GM18870 (cell line): ENCODE data around the gene RNF8.
"Not testable (repeated sequence)": the region's sequence is repeated elsewhere in the genome, so short reads cannot be mapped to it uniquely, and the experiment has no call there.

ENCODE experiments used
- ATAC-seq: cut with Tn5 transposase; IDR thresholded peaks from one replicate; pipeline ENCODE4 v1.9.1; 2021; ENCODE audit warnings: moderate library complexity; ENCODE audit not compliant: unreplicated experiment

Gene RNF8, protein sequence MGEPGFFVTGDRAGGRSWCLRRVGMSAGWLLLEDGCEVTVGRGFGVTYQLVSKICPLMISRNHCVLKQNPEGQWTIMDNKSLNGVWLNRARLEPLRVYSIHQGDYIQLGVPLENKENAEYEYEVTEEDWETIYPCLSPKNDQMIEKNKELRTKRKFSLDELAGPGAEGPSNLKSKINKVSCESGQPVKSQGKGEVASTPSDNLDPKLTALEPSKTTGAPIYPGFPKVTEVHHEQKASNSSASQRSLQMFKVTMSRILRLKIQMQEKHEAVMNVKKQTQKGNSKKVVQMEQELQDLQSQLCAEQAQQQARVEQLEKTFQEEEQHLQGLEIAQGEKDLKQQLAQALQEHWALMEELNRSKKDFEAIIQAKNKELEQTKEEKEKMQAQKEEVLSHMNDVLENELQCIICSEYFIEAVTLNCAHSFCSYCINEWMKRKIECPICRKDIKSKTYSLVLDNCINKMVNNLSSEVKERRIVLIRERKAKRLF

DNA sequence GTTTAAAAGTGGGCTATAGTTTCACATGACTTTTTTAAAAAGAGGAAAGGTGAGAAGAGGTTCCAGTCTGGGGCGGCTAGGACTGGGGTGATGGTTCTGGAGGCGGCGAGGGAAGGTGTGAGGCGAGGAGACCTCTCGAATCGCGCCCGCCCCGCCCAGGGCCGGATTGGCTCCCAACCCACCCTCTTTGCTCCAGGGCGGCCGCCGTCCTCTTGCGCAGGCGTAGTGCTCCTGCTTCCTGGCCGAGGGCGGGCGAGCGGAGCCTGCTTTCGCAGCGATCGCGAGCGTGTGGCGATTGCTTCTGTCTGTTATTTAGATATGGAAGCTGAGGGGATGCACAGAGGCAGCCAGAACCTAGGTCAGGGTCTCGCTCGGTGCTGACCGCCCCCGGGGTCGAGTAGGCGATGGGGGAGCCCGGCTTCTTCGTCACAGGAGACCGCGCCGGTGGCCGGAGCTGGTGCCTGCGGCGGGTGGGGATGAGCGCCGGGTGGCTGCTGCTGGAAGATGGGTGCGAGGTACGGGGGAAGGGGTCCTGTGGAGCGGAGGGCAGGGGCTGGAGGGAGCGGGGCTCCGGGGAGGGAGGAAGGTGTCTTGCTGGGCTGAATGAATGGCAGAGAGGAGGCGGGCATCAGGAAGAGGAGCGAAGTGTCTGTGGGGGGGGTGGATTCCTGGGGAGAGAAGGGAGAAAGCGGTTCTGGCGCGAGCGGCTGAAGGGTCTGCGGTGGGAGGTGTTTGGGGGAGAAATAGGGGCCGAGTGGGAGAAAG, at the start of gene RNF8:
RNF8 (plus strand) TSS at position 223 of the 765 bp plus-strand sequence; CDS start at position 405, 182 bp downstream.
- ATAC-seq = peak; percentile 65

DNA sequence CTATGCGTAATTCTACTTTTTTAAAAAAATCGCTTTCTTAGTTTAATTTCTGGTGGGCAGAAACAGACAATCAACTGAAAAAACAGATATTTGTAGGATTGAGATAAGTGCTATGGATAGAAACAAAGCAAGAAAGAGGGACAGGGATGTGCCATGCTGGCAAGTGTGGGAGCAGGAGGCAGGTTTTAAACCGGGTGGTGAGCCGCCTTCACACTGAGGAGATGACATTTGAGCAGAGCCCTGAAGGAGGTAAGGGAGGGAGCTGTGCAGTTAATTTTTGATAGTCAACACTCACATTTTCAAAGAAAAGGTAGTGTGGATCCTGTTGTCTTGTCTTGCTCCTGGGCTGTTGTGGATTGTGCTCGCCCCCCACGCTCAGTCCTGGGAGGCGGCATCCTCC, 49.0 kb upstream of the RNF8 start:
- no peak for ATAC-seq

DNA sequence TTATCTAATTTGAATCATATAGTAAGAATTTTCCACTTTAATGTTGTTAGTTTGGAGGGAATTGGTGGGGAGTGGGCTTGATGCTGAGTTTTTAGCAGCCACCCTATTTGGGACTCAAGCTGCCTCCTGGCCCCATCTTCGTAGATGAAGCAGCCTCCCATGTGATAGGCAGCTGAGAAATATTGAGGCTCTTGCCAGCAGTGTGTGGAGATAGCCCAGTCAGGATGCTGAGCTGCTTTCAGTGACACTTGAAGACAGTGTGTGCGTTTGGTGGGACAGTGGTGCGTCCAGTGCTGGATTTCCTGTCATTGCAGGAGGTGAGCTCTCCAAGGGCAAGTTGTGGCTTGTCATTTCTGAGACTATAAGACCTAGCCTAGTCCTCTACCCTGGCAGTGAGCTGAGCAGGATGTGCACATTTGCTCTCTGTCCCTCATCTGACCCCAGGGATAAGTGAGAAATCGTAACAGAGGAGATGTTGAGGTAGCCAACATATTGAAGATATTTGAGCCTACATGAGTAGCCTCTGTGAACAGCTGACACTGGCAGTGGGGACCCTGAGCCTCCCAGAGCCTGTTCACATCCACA, 47.9 kb upstream of the RNF8 start:
- no peak for ATAC-seq

DNA sequence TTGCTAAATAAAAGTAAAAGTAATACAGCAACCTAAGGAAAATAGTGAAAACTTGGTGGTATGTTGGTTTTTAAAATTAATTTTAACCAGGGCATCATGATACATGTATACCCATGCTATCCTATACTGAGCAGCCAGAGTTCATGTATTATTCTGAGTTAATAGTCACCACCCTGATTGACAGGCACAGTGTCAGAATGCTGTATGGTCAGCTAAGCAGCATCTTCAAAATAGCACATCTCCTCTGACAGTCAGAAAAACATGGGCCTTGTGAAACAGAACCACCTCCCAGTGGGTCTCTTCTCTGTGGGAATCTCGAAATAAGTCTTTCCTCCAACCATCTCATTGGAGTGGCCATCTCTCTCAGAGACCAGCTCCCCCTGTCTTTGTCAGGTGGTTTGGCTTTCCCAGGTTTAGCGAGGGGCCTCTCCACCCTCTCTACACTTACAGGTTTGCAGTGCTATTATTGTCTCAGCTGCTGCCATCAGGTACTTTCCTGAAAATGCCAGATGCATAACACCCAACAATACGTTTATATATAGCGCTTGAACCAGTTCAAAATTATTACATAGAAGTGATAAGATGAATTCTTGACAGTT, 47.1 kb upstream of the RNF8 start:
- ATAC-seq = no peak

DNA sequence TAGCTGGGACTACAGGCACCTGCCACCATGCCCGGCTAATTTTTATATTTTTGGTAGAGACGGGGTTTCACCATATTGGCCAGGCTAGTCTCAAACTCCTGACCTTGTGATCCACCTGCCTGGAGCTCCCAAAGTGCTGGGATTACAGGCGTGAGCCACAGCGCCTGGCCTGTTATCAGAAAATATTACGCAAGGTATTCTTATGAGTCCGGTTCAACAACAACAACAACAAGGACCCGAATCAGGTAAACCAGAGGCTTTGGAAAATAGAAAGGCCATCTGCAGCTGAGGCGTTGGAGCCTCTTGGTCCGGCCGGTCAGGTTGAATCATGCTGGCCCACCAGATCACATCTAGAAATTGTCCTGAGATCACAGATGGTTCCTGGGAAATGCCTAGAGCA, 46.3 kb upstream of the RNF8 start:
- ATAC-seq = not testable (repeated sequence)

DNA sequence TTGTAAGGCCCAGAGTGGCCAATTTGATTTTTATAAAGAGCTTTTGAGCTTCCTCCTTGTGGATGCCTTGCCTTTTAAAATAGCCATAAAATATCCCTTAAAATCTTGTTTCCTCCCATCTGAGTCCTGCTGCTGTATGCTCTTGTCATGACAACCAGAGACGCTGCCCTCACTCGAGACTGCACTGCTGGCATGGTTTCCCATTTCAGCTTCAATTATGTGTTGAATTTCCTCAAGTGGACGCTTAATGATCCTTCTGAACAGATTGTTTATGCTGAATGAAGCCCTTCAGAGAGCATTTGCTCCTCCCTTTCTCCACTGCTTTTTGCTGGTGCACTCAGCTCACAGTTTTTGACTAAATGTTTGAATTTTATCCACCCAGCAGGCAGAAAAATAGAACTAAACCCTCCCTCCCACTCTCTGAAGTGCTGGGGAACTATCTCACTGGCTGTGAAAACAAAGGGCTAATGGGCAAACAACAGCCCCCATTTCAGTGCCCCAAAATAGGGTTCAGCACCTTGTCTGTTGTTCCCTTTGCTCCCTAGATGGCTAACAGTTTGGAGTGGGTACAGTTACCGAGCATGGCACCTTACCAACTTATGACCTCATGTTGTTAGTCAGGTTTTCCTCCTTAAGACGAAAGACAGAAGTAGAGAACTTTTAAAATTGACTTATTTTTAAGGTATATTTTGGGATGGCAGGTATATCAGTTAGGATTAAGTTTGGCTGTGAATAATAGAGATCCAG, 45.5 kb upstream of the RNF8 start:
- no peak for ATAC-seq

DNA sequence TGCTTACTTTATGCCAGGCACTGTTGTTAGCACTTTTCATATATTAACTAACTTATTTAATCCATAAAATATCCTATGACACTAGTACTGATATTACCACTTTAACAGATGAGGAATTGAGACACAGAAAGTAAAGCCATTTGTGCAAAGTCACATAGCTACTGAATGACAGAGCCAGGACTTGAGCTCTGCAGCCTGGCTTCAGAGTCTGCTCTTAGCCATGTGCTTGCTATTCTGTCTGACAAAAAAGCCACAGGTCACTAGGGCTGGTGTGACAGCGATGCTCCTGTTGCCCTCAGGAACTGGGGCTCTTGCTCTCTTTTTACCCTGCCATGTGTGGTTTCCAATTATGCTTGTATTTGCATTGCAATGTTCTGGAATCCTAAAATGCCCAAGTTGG, 44.7 kb upstream of the RNF8 start:
- no peak for ATAC-seq

DNA sequence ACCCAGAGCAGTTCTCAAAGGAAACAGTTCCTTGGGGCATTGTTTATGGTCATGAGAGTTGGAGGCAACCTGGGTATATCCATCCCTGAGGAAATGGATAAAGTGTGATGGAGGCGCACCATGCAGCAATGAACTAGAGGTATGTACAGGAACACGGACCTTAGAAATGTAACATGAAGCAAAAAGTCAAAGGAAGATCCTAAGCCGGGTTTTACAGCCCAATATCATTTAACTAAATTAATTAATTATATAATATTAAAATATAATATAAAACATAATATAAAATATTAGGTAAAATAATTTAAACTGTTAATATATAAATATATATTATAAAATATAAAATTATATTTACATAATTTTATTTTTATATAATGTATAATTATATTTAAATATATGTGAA, 44.1 kb upstream of the RNF8 start:
- no peak for ATAC-seq

DNA sequence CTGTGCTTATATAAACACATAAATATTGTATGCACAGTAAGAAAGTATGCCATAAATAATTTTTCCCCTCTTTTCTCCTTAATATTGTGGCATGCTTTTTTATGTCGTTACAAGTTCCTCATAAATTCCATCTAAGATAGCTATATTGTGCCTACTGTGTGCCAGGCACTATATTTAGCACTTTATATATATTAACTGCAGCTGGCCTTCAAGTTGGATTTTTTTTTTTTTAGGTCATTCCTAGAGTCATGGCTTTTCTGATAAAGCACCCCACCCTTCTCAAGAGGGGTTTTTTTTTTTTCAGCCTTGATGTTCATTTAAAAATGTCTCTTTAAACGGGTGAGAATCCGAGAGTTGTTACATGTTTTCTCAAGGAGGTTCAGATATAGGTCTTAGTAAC, 42.8 kb upstream of the RNF8 start:
- no peak for ATAC-seq

DNA sequence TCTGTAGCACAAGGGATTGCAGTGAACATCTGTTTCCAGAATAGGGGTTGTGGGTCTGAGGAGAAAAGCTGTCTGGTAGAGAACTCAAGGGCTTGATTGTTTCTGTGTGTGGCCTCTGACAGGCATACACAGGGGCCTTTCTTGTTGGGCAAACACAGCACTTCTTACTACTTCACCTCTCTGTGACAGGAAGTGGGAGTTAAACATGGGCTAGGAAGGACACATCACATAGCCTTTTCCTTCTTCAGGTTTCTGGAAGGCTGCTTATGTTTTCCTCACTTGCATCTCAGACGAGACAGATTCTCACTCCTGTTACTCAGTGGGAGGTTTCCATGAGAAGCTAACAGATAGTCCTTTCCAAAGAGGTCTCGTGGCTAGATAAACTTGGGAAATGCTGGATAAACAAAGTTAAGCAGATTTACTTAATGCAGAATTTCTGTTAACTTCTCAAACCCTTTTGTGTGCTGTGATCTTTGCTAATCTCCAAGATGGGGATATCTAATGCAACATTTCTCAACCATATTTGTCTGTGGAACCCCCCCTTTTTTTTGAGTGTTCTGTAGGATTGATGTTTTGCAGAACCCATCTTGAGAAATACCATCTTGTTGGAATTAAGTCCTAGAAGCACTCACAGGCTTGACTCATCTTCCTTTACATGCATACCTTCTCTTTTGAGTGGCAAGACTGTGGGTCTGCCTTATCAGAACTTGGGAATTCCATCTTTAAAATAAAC, 41.9 kb upstream of the RNF8 start:
- ATAC-seq = no peak

DNA sequence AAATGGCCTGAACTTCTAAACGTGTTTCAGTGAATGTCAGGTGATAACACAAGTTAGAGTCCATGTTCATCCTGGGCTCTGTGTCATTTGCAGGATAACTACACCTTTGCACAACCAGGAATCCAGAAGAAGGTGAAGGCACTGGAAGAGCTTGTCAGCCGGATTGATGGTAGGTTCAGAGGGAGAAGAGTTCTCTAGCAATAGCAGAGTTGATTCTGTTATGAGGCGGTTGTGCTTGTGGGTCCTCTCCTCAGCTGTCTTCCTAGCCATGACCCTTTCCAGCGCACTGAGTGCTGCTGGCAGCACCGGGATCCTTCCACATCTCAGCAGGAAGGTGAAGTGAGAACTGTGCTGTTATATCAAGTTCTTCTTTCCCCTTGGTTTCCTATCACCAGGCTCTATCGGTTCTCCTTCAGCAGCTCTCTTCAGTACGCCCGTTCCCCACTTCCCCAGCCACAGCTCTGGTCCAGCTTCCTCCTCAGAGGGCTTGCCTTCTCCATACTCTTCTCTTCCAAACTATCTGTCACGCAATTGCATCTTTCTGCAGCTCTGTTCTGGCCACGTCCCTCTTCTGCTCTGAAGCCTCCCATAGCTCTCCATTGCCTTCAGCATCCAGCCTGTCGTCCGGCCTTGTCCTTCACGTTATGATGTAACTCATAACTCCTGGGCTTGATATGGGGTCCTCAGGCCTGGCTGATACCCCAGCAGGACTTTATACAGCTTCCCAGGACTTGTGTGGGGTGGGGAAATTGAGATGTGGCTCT, 39.9 kb upstream of the RNF8 start:
- no peak for ATAC-seq

DNA sequence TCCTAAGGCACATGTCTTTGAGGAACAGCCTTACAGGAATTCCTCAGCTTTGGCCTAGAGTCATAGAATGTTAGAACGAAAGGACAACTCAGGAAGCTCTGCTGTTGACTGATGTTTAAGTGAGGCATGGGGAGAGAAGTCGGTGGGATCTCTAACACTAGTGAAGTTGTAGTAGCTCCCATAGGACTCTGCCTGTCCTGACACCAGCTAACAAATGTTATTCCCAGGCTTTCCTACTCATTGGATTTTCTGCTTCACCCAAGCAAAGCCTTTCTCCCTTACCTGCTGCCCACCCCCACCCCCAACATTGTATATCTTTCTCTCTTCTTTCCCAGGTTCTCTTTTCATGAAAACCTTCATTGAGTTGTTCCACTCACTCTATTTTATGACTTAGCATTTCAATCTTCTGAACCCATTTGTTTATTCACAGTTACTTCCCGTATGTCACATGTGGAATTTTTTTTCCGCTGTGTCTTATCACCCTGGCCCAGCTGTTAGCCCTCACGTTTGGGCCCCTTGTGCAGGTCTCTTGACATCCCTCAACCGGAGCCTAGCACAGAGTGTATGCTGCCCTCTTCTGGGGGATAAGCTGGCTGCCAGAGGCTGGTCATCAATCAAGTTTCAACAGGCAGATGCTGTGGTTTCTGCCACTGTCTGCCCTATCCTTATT, 39.2 kb upstream of the RNF8 start:
- ATAC-seq = no peak

DNA sequence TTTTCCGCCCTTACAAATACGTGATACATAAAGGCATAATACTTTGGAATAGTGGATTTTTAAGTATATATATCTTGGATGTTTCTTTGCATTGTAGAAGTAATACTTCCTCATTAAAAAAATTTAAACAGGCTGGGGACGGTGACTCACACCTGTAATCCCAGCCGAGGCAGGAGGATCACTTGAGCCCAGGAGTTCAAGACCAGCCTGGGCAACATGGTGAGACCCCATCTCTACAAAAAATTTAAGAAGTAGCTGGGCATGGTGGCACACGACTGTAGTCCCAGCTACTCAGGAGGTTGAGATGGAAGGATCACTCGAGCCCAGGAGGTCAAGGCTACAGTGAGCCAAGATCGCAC, 38.6 kb upstream of the RNF8 start:
- no peak for ATAC-seq

DNA sequence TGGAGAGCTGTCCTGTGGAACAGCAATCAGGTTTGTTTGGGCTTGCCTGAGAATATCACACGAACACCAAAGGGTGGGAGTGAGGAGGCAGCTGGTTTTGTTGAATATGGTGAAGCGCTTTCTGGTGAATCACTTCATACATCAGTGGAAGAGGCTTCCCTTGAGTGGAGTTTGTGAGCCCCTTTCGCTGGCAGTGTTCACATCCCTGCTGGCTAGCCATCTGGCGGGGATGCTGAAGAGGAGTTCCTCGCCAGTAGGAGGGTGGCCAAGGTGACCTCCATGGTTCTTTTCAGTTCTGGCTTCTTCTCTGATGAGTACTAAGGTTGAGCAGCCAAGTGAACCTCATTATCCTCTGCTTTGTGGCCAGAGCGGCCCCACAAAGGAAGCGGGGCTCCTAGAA, 37.7 kb upstream of the RNF8 start:
- no peak for ATAC-seq

DNA sequence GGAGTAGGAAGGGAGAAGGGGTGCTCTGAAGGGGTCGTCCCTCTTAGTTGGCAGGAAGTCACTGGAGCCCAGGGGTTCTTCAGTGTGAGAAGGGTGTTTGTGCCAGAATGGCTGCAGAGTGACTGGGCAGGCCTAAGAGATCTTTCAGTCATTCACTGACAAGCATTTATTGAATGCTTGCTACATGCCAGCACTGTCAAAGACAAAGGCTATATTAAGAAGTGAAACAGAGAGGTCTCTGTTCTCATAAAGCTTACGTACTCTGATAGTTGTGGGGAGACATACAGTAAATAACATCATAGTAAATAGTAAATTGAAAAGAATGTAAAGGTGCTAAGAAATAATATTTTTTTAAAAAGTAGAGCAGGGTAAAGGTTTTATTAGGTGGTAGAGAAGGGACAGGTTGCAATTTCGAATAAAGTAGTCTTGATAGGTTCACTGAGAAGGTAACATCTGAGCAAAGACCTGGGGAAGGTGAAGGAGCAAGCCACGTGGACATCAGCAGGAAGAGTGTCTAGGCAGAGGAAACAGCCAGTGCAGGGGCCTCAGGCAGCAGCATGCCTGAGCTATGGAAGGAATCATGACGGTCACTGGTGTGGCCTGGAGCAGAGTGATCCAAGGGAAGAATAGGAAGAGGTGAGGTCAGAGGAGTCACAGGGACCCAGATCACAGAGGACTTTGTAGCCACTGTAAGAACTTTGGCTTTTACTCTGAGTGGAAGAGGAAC, 36.3 kb upstream of the RNF8 start:
- ATAC-seq = no peak

DNA sequence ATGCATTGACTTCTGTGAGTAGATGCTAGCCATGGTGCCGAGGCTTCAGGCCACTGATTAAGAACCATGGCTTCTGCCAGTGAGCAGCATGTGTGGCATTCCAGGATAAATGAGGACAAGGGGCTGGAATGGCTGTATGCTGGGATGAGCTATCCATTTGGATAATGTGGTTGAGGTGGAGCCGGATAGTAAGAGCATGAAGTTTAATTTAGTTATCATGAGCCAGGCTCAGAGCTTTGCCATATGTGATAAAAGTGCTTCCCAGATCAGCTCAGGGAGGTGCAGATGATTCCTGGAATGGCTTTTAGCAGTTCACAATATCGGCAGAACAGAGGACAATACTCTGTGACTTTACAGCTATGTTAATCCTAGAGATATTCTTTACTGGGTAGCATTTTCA, 34.6 kb upstream of the RNF8 start:
- ATAC-seq = no peak

DNA sequence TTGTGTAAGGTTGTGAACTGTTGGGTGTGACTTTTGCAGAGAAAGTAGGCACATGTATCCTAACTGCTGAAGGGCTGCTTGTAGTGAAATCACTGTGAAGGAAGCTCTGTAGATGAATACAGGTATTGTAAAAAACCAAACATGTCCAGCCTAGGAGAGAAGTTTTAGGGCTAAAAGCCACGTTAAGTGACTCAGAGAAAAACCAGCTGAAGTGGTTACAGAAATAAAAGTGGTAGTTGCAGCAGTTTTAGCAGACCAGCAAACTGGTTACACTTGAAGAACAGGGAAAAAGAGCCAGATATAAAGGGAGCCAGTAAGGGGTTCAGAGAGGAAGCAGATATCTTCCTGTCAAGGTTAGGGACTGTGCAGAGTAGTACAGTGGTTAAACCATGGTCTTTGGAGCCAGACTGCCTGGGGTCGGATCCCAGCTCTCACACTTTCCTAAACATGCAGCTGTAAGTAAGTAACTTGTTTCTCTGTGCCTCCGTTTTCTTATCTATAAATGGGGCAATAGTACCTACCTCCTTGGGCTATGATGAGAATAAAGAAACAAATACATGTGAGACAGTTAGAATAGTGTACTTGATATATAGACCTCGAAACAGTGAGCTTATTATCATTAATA, 33.8 kb upstream of the RNF8 start:
- no peak for ATAC-seq

DNA sequence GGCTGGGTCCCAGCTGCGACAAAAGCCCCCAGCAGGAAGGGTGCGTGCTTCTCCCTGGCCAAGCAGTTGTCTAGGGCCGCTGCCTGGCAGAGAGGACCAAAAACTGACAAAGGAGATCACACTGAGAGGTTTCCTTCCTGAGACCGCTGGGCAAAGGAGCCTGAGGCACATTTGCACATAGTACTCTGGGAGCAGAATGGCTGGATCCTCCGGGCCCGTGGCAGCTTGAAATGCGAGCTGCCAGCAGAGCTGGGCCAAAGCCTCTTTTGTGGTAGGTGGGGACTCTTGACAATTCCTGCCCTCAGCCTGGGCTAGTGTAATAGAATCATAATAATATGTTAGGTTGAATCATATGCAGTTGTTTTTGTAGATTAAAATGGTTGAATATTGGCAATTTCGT, 33.1 kb upstream of the RNF8 start:
- ATAC-seq = no peak
